GM21723 (cell line): Measurements from ENCODE around the gene TOM1L2.

Experiments used
- ATAC-seq: cut with Tn5 transposase; IDR thresholded peaks from one replicate; pipeline ENCODE4 v1.9.1; 2021; ENCODE audit warnings: mild to moderate bottlenecking, moderate library complexity; ENCODE audit not compliant: unreplicated experiment

TOM1L2 gene

DNA sequence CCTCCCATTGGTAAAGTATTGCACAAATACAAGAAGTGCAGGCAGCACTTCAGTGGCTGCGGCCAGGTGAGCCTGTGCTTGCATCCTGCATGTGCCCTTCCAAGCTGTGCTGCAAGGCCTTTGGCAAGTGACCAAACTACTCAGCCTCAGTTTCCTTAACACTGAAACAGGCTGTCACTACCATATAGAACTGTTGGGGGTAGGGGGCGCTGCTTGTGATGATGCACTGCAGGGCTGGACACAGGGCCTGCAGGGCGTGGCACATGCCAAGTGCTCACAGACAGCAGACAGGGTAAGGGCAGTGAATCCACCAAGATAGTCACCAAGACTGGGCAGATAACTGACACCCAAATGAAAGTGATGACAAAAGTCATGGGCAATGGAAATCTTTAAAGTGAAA lies 69.8 kb downstream of the TOM1L2 start:
- ATAC-seq, result no peak

DNA sequence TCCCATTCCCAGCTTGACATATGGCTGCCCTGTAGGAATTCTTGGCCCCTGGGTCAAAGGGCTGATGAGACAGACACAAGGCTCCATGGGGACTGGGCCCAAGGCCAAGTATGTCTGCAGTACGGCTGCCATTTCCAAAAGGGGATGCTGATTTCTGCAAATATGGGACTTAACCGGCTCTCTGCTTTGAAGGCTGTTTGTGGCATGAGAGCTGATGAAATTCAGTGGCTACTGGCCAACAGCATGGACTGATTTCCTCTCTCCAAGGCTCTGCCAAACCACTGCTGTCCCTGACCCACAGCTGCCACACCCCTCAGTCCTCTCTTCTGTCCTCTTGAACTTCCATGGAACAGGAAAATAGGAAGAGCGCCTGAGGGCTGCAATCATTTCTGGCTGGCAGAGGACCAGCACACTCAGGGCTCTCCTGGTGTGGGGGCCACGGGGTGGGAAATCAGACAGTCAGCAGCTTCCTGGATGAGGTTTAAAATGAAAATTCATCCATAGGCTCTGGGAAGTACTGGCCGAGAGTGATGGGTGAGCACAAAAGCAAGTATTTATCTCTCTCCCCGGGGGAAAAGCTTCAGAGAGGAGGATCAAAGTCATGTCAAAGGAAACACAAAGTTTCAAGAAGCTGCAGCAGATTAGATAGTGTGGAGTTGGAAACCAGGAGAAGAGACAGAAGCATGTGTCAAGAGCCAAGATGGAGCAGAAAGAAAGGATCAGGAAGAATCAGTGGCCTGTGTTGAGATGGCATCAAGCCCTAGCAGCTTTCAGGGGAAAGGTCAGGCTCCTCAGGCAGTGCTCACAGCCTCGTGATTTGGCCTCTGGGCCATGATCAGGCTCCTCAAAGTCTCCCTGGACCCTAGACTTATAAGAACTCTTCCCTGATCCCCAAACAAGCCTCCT lies 71.3 kb downstream of the TOM1L2 start:
- ATAC-seq, result no peak

DNA sequence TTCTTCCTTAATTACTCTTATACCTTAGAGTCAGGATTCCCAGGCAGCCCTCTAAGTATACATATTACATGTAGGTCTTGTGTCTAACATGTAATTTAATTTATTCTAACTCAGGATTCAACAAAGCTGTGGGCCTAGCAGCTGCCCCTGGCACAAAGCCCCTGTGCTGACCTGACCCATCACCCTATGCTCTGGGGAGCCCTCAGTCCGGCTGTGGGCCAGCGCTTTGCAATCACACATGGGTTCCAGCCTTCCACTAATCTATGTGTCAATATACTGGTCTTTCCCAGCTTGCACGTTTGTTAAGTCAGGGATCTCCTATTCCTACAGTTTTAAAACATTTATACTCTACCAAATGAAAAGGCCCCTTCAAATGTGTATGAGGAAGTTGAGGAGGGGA lies 72.7 kb downstream of the TOM1L2 start:
- no peak for ATAC-seq

DNA sequence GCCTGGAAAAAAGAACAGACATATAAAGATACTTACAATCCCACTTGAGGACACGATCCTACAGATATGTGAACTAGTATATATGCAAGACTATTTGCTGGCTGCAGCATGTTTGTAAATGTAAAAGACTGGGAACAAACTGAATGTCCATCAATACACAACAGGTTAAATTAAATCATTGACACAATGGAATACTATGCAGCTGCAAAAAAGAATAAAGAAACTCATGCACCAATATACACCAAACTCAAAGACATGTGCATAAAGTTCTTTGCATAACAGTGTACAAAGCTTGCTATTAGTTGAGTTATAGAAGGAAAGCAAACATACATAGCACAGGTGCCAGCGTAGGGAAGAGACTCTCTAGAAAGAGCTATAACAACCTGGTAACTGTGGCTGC lies 73.5 kb downstream of the TOM1L2 start:
- ATAC-seq, result no peak

DNA sequence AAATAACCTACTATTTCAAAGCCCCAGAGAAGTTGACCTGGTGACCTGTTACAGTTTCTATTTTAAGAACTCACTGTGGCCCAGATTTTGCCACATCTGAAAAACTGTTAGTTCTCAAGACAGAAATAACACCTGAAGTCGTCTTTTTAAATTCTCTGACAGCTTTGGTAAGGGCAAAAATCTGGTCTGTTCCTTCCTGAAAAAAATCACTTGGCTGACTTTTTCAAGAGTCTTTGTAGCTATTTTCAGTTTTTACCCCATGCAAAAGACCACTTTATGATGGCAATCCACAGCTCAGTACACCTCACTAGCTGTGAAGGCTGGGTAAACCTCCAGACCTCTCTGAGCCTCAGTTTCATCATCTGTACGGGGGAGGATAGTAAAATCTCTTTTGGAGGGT lies 74.8 kb downstream of the TOM1L2 start:
- ATAC-seq, result peak; percentile 72

DNA sequence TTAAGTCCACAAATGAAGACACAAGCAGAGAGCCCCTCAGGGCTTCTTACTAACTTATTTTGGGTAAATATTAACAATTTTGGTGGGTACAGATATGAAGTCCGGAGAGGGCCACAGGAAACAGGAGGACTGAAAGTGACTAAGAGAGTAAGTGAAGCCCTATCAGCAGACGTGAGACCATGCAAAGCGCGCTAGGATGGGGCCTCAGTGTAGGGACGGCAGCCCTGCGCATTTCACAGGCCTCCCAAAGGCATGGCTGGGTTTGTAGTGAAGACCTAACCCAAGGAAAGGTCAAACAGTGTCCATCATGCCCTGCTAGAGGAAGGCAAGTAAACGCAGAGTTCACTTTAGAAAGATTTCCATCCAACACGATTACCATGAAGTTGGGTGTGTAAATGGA lies 75.5 kb downstream of the TOM1L2 start:
- ATAC-seq, result no peak

DNA sequence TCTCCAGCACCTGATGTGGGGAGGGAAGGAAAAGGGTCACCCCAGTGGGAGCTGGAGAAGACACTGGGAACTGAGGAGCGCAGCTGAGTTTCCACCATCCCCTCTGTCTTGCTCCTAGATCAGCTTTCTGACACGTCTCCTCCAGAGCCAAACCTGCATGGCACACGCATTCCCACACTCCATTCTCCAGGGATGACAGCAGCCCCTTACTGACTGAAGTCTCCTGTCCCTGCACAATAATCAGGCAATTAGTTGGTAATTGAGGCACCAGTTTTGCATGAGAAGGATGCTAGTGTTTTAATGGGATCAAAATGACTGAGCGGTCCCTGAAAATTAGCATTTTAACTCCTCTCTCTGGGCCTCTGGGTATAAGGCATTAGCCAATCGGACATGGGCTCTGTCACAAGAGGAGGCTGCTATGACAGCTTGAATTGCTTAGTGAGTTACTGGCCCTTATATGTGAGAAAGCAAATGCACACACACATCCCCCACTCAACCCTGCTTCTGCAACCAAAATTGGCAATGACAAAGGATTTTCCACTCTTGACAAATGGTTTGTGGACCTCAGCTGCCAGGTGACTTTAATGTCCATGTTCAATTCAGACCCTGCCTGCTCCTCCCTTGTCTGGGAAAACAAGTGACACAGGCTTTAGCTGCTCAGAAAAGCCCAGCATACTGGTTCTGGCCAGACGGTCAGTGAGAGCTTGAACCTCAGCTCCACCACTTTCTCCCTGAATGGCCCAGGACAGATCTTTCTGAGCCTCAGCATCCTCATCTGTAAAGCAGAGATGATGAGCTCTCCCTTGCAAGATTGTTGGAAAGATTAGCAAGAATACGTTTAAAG lies 78.2 kb downstream of the TOM1L2 start:
- no peak for ATAC-seq

DNA sequence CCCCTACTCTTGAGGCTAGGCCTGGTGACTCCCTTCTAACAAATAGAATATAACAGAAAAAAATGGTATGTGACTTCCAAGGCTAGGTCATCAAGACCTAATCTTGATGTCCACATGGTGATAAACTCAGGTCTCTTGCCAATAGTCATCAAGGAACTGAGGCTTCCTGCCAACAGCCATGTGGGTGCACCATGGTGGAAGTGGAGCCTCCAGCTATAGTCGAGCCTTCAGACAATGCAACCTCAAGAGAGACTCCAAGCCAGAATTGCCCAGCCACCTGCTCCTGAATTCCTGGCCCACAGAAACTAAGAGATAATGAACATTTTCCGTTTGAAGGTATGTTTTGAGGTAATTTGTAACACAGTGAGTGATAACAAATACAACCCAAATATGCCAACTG lies 79.5 kb downstream of the TOM1L2 start:
- no peak for ATAC-seq

DNA sequence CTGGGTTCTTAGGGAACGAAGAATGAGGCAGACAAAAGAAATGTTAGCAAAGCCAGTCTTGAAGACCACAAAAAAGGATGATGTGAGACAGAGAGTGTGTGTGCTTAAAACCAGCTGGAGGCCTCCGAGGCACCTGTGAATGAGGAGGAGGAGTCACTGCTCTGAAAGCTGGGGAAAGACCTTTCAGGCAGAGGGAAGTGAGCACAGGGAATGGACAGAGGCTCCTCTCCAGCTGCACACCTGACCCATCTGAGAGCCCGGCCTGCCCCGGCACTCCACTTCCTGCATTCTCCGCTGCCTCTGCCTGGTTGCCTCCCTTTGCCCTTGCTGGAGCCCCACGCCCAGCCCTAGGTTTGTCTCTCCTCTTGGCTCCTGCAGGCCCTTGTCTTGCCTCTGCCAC lies 80.2 kb downstream of the TOM1L2 start:
- no peak for ATAC-seq

DNA sequence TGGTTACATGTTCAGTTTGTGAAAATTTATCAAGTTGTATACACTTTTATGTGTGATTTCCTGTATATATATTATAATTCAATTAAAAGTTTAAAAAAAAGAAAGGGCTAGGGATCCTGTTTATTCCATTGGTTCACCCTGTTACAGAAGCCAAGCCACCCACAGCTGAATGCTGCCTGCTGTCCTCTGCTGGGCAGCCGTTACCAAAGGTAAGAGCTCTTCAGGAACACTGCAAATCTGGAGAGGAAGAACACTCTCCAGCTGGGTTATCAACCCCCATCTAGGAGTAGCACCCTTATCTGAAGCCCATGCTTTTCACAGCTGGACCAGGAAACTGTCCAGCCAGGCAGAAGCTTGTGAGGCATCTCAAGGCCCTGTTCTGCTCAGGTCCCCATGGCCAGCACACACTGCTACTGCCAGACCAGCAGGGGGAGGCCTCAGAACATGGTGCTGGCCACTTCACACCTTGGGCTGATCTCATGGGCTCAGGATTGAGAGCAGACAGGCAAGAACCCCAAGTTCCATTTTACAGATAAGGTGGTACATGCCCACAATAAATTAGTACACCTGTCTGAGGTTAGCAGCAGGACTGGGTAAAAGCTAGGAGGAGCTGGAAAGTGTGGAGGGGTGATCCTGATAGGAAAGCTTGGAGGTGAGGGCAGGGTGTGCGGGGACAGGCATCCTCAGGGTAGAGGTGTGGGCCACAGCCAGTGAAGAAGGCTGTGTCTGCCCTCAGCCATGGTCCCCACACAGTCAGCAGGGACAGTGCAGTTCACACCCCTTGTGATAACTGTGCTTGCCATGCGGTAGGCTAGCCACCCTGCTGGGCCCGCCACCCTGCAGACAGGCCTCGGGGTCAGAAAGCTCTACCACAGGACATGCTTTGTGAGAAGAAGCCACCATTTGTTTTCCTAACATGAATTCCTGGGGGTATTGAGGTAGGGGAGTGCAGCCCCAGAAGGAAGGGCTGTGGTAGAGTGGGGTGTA lies 81.1 kb downstream of the TOM1L2 start:
- ATAC-seq, result no peak

DNA sequence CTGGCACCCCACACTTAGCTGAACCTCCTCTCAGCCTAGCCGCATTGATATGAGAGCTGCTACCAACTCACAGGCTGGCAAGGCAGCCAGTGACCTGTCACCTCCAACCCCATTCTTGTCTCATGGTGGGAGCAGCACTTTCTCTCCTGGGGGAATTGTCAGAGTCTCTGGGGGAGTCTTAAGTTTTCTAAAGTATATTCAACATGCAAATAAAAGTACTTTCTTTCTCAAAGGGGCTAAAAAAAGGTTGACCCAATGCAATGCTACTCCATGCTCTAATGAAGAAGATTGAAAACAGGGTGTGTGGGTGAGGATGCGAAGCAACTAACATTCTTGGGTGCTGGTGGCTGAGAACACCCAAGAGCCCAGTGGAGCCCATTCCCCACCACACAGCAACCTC lies 82.3 kb downstream of the TOM1L2 start:
- ATAC-seq, result no peak

DNA sequence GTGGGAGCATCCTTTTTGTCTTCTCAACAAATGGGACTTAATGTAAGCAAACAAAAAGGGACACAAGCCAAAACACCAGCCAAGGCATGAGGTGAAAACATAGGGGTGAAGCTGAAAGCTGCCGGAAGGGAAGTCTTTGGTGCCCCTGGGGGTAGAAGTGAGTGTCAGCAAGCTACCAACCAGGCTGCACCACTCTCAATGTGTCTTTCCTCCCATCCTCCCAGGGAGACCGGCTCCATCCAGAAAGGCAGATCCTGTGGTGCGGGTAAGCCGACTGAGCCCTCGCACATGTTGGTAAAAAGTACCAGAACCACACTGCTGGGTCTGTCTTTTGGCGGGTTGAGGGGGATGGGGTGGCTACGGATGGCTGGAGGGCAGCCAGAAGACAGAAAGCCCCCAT lies 83.4 kb downstream of the TOM1L2 start:
- ATAC-seq, result no peak

DNA sequence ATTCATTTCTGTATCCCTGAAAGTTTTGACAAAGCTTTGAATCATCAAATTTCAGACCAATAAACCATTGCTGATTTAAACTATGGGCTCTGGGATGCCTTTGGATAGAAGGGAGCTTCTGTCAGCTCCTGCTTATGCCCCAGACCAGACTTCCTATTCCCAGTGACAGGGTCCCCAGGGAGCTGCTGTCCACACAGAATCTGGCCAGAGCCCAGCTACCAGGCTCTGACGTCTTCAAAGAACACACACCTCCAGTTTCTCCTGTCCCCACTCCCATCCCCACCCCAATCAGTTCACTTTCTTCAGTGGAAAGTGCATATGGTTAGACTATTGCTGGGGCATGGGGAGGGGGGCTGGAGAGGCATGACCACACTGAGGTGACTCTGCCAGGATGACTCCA lies 83.8 kb downstream of the TOM1L2 start:
- no peak for ATAC-seq

DNA sequence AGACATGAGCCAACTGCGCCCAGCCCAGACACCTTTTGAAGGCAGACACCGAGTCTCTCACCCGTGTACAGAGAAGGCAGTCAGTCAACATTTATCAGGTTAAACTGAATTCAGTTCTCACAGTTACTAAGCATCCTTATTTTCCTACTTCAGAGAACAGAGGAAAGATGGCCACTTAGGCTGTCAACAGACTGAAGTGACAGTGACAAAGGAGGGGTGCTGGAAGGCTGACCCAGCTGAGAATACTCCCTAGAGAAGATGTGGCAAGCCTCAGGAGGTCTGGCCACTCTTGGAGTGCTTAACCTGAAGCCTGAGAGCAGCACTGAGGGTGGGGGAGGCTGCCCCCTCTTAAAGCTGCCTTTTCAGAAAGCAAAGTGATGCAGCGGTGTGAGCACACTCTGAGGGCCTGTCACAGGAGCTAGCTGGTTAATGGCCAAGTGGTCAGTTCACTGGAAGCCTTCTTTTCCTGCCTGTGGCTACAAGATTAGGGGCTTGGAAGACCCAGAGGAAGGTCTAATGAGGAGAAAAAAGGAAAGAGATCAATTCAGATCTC lies 84.4 kb downstream of the TOM1L2 start:
- ATAC-seq, result no peak

DNA sequence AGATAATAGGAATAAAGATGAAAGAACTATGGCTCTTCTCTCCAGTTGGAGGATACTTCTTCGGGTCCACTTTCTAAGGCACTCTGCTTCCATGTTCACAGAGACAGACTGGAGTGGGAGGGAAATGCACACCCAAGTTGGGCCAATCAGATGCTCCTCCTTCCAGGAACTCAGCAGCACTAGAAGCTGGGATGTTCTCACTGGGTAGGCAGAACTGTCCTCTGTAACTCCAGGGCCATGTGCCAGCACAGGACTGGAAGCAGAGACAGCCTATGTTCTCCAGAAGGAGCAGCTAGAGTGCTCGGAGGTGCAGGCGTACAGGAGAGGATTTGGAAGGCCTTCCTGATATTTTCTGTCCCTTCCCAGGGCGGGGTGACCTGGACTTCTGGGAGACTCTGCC lies 85.5 kb downstream of the TOM1L2 start:
- ATAC-seq, result no peak

DNA sequence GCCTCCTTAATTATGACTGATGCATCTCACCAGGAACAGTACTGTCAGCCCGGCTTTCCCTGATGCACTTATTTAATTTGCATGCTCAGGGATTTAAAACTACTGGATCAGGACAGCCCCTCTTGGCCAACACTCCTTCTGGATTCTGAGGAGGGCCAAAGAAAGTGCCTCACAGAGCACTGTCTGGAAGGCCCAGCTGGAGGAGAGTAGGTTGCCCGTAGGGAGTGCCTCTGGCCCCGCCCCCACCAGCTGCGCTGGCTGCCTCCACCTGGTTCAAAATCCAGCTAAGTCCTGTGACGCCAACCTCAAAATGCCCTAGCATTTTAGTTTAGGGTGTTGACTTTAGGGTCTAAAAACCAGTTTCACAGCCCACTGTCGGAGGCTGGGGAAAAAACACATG lies 86.0 kb downstream of the TOM1L2 start:
- ATAC-seq, result no peak

DNA sequence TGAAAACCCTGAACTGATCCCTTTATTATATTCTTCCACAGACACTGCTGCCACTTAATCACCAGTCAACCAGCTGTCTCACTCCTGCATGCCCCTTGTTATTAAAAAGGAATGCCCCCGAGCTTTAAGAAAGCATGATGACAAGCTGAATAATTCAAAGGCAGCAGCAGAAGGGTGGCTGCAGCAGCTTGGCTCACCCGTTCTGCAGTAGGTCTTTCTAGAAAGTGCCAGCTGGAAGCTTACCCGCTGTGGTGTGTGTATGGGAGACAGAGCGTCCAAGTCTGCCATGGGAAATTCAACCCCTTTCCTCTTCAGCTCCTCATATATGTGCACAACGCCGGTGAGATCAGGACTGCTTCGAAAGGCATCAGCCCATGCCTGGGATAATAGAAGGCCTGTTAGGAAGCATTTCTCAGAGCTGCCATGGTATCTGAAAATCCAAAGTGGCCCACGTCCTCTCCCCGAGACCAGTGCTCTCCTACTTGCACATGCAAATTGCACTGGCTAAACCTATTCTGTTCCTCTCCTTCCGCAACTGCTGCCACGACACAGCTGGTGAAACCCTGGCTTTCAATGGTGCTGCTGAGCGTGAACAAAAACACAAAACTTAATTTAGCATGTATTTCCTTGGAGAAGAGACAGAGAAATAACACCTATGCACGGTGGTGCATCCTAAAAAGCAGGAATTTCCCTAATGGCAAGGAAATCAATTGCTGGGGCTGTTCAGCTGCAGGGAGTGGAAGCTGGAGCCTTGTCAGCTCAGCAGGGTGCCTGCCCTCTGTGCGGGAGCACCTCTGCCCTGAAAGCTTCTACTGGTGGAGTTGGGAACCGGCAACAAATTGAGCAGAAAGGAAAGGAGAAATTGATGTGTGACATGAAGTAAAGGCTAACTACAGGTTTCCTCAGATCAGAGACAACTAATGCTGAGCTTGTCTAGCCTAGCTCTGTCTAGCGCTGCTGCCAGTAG lies 87.5 kb downstream of the TOM1L2 start:
- no peak for ATAC-seq

DNA sequence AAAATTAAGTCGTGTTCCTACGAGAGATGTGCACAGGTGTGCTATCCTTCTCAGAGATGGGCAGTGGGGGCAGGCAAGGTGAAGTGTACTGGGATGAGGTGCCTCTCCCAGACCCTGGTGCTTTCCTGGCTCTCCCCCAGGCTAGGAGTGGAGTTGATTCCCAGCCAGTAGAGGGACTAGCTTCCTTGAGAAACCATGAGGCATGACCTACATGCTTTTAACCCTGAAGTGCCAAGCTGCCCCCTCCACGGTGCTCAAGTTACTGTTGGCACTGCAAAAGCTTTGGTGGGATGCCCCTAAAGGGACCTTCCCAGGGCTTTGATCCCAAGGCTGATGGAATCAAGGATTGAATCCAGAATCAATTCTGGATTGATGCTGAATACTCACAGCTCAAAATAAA lies 88.4 kb downstream of the TOM1L2 start:
- no peak for ATAC-seq

DNA sequence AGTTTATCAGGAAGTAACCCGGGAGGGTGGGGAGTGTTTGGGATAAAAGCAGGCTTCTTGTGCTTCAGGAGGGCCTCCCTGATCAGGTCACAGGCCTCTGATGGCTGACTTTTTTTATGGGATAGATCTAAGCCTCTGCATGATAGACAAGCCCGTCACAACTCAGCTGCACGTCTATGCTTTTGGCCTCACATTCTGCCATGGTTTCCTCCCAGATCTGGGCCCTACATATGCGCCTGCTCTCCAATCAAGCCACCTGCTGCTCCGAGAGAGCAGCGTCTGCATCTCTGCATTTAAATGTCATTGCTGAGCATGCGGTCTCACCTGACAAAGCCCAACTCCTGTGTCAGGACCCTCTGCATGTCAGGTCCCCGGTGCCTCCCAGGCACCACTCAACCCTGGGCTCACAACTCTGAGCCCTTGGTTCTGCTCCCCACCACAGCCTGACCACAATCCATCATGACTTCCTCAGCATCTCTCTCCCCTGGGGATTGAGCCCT lies 90.1 kb downstream of the TOM1L2 start:
- ATAC-seq, result no peak
